Islet of Langerhans (tissue), 1 donor: ENCODE measurements around the gene GON4L.
"Not testable (repeated sequence)": the region's sequence is repeated elsewhere in the genome, so short reads cannot be mapped to it uniquely, and the experiment has no call there.

Experiments used
- FAIRE-seq: peaks from one replicate; lab custom pipeline; 2011; peaks lifted over from hg19 to GRCh38; lab: Jason Lieb, UNC

Gene GON4L

DNA sequence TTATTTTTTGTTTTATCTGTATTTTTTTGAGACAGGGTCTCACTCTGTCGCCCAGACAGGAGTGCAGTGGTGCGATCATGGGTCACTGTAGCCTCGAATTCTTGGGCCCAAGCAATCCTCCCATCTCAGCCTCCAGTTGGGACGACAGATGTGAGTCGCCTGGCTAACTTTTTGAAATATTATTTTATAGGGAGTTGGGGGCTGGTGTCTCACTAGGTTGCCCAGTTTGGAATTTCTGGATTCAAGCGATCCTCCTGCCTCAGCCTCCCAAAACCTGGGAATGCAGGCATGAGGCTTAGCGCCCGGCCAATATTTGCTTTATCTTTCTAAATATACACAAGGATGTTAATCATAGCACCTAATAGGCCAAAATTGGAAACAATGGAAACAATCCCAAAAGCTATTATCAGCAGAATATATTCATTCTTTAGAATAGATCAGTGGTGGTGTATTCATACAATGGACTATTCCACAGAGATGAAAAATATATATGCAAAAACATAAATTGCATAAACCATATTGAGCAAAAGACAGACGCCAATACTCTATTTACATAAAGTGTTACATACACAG, 112.2 kb downstream of the GON4L start:
- FAIRE-seq: no peak

DNA sequence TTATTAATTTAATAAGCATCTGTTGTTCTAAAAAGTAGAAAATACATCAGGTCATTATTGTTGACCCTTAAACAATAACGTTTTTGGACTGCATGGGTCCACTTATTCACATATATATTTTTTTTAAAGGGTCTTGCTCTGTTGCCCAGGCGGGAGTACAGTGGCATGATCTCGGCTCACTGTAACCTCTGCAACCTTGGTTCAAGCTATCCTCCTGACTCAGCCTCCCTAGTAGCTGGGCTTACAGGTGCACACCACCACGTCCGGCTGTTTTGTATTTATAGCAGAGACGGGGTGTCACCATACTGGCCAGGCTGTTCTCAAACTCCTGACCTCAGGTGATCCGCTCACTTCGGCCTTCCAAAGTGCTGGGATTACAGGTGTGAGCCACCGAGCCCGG, 115.1 kb downstream of the GON4L start:
- no peak for FAIRE-seq

DNA sequence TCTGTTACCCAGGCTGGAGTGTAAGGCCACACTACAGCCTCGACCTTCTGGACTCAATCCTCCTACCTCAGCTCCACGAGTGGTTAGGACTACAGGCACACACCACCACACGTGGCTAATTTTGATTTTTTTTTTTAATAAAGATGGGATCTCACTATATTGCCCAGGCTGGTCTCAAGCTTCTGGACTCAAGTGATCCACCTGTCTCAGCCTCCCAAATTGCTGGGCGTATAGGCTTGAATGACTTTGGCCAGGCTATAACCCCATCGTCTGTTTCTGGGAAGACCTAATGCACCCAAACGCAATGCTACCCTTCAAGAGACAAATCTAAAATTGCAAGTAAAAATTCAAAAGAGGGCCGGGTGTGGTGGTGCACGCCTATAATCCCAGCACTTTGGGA, 116.0 kb downstream of the GON4L start:
- FAIRE-seq: no peak

DNA sequence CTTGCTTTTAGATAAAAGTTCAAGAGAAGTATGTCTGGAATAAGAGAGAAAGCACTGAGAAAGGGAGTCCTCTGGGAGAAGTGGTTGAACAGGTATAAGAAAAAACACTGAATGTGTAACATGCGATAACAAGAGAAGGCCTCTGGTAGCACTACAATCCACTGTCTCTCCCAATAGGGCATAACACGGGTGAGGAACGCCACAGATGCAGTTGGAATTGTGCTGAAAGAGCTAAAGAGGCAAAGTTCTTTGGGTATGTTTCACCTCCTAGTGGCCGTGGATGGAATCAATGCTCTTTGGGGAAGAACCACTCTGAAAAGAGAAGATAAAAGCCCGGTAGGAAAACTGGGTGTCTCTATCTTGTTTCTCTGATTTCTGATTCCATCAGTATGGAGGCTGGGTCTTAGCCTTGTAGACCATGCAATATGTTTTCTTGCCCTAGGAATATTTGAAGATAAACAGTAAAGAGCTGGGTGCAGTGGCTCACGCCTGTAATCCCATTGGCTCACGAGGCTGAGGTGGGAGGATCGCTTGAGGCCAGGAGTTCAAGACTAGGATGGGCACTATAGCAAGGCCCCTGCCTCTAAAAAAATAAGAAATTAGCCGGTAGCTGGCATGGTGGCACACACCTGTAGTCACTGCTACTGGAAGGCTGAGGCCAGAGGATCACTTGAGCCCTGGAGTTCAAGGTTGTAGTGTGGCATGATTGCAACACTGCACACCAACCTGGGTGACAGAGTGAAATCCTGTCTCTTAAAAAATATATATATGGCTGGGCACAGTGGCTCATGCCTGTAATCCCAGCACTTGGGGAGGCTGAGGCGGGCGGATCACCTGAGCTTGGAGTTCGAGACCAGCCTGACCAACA, 127.7 kb downstream of the GON4L start:
- no peak for FAIRE-seq

DNA sequence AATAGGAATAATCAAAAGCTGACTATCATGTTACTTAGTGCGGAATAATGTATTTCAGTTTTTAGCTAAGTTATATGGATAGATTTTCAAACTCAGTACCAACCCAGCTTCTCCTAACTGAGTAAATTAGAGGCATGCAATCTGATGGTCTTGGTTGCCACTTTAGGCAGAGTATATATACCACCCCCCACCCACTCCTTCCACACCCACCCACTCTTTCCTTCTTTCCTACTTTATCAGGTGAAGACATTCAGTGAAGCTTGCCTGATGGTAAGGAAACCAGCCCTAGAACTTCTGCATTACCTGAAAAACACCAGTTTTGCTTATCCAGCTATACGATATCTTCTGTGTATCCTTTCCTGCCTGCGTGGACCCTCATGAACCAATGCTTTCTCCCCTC, 131.9 kb downstream of the GON4L start:
- FAIRE-seq: no peak

DNA sequence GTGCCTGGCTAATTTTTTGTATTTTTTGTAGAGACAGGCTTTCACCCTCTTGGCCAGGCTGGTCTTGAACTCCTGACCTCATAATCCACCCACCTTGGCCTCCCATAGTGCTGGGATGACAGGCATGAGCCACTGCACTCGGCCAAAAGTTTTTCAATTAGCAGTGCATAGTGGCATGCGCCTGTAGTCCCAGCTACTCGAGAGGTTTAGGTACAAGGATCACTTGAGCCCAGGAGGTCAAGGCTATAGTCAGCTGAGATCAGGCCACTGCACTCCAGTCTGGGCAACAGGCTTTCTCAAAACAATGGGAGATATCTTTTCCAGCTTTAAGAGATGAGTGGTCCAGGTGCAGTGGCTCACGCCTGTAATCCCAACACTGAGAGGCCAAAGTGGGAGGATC, 137.3 kb downstream of the GON4L start:
- FAIRE-seq: no peak

DNA sequence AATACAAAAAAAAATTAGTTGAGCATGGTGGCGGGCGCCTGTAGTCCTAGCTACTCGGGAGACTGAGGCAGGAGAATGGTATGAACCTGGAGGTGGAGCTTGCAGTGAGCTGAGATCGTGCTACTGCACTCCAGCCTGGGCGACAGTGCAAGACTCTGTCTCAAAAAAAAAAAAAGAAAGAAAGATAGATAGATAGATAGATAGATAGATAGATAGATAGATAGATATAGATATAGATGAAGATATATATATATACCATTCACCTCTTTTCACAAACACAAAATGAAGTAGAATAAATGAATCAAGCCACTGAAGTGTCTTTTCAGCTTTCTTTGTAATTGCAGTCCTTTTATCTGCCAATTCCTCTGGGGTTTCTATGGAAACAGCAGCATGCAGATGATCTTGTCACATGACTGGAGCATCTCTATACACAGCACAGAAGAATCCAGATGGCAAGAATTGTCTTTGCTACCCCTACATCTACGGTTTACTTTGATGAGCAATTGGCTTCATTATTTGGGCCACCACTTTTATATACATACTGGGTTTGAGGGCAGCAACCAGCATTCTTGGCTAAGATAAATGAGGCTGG, 138.4 kb downstream of the GON4L start:
- not testable (repeated sequence) for FAIRE-seq

DNA sequence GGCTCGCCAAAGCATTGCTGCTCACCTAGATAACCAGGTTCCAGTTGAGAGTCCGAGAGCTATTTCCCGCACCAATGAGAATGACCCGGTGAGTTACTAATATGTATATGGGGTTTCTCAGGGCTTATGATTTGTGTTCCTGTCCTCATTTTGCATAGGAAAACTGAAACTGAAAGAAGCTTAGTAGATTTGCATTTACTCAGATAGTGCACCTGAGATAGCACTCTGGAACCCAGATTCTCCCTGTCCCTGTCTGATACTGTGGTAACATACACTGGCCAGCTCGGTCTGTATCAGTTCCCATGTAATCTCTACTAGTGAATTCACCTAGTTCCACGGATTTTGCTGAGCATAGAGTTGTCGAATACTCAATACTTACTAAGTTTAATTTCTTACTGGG, 140.0 kb downstream of the GON4L start:
- FAIRE-seq: no peak

DNA sequence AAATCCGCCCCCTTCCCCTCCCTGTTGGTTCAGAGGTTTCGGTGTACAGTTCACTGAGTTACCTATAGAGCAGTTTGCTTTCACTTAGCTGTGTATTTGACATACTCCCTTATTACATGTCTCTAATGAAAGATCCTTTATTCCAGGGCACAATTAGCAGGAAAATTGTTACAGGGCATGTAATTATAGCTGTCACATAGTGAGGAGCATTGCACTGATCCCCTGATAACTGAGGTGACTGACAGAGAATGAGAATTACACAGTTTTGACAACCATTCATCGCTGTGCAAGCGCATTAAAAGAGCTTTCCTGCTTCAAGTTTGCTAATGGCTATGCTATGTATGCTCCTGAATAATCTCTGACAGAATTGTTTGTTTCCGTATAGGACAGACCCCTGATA, 141.2 kb downstream of the GON4L start:
- FAIRE-seq: no peak

DNA sequence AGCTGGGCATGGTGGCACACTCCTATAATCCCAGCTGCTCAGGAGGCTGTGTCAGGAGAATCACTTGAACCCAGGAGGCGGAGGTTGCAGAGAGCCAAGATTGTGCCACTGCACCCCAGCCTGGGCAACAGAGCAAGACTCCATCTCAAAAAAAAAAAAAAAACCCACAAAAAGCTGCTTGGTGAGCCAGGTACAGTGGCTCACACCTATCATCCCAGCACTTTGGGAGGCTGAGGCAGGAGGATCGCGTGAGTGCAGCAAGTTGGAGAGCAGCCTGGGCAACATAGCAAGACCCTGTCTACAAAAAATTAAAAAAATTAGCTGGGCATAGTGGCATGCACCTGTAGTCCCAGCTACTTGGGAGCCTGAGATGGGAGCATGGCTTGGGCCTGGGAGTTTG, 142.0 kb downstream of the GON4L start:
- FAIRE-seq: not testable (repeated sequence)

DNA sequence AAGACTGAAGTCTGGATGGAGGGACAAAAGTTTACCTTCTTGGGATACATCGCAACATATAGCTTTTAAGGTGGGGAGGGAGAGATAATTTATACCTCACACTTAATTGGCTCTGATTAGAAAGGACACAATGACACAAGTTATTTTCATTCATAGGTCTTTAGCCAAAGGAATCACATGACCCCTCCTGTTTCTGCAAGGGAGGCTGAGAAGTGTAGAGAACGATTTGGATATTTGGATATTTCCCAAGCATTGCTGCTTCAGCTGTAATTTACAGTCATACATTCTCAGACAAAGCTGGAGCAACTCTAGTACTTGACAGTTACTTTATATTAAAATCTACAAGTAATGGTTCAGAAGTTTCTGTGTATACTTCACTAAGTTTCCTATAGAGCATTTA, 143.9 kb downstream of the GON4L start:
- FAIRE-seq: no peak

DNA sequence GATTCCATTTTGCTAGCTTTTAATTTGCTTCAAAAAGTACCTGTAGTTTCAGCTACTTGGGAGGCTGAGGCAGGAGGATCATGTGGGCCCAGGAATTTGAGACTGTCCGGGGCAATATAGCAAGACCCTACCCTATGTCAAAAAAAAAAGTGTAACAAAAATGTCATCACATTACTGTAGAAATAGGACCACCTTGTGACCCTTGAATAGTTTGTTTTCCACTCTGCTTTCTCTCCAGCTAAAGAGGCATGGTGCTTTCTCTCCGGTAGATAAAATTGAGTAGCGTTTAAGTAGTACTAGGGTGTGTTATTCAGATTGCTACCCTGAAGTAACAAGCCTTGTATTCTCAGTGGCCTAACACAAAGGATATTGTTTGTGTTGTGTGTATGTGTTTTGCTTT, 144.4 kb downstream of the GON4L start:
- FAIRE-seq: not testable (repeated sequence)

DNA sequence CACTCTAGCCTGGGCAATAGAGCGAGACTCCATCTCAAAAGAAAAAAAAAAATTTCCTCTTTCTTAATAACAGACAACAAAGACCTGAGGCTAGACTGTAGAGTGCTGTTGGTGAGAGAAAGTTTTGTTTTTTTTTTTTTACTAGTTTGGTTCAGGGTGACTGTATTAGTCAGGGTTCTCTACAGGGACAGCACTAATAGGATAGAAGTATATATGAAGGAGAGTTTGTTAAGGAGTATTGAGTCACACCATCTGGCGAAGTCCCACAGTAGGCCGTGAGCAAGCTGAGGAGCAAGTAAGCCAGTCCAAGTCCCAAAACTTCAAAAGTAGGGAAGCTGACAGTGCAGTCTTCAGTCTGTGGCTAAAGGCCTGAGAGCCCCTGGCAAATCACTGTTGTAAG, 145.6 kb downstream of the GON4L start:
- not testable (repeated sequence) for FAIRE-seq

DNA sequence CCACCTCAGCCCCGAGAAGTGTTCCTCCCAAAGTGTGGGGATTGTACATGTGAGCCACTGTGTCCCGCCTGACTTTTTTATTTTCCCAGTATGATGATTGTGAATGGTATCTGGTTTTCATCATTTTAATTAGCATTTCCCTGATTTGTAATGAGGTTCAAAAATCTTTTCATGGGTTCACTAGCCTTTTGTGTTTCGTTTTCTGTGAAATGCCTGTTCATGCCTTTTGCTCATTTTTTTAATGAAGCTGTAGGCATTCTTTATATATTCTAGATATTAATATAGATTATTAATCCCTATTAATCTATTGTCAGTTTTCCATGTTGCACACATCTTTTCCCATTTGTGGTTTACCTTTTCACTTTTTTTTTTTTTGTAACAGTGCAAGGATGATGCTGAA, 147.6 kb downstream of the GON4L start:
- FAIRE-seq: no peak

DNA sequence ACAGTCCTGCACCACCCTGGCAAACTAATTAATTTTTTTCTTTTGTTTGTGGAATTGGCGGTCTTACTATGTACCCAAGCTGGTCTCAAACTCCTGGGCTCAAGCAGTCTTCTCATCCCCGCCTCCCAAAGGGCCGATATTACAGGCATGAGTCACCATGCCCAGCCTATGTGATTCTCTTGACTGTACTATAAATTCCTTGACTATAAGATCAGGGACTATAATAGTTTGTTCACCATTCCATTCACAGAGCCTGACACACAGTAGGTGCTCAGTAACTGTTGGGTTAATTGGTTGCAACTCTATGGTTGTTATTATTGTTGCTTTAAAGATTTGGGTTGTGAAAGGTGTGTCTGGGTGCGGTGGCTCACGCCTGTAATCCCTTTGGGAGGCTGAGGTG, 150.9 kb downstream of the GON4L start:
- no peak for FAIRE-seq

DNA sequence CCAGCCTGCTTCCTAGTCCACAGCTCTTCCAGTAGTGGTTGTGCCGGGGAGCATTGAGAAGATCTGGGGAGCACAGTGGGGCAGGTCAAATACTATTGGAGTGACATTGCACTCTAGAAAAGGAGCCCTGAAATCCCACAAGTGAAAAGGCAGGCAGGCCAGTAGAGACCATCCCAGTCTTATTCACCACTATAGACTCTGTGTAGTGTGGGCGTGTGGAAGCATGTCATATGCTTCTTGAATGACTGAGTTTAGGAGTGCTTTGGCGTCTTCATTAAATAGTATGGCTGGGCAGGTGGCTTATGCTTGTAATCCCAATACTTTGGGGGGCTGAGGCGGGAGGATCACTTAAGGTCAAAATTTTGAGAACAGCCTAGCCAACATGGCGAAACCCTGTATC, 152.6 kb downstream of the GON4L start:
- not testable (repeated sequence) for FAIRE-seq

DNA sequence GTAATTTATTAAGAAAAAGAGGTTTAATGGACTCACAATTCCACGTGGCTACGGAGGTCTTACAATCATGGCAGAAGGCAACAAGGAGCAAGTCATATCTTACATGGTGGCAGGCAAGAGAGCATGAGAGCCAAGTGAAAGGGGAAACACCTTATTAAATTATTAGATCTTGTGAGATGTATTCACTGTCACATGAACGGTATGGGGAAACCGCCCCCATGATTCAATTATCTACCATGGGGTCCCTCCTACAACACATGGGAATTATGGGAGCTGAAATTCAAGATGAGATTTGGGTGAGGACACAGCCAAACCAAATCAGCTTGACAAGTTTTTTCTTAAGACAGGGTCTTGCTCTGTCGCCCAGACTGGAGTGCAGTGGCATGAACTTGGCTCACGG, 153.8 kb downstream of the GON4L start:
- no peak for FAIRE-seq

DNA sequence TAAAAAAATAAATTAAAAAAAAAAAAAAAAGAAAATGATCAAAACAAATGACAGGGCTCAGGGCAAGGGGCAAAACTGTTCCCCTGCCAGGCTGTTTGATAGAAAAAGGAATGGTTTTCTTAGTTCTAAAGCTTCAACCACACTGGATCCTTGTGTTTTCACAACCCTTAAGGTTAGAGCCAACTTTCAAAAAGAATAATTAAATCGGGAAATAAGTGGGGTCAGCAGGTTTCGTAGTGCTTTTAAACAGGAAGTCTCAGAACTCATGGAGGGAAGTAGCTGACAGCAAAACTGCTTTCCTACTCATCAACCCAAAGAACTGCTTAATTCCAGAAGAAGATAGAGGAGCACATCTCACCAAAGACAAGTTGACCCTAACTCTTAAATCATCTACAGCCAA, 155.3 kb downstream of the GON4L start:
- FAIRE-seq: not testable (repeated sequence)
